GM23338 (cell line): ENCODE measurements around the gene TMEM117. TPM values are rescaled to one million over a fixed set of nuclear protein-coding genes. Genes with fewer than 3 reads are reported as not detected.

Experiments used
- ATAC-seq: fragments of 200-7000 bp; cut with Tn5 transposase; 3 replicates; pipeline ENCODE4 v1.9.1; 2020
- DNase-seq: peaks from one replicate; pipeline ENCODE4 v3.0.0-alpha.2; 2015; ENCODE audit warnings: low spot score
- H2AFZ ChIP-seq: fragments of 200-600 bp; sonication (generic); 2 replicates; pipeline ENCODE4 v1.8.0; 2016; ENCODE audit warnings: antibody characterized with exemption, mild to moderate bottlenecking, moderate library complexity
- H3F3A ChIP-seq: fragments of 200-600 bp; sonication (generic); replicated peaks from 2 replicates; pipeline ENCODE4 v1.8.0; 2017; ENCODE audit warnings: antibody characterized with exemption, mixed run types, low read depth
- H3K27ac ChIP-seq: fragments of 200-600 bp; sonication (generic); 2 replicates; pipeline ENCODE4 v1.6.1; 2016; ENCODE audit warnings: low read depth
- H3K27me3 ChIP-seq: fragments of 200-600 bp; sonication (generic); 2 replicates; pipeline ENCODE4 v1.8.0; 2016; ENCODE audit warnings: mild to moderate bottlenecking, mixed run types, moderate library complexity; ENCODE audit not compliant: insufficient read depth
- H3K36me3 ChIP-seq: fragments of 200-600 bp; sonication (generic); 2 replicates; pipeline ENCODE4 v1.8.0; 2016; ENCODE audit warnings: mild to moderate bottlenecking; ENCODE audit not compliant: insufficient read depth
- H3K4me1 ChIP-seq: fragments of 200-600 bp; sonication (generic); 2 replicates; pipeline ENCODE4 v1.8.0; 2016; ENCODE audit warnings: mild to moderate bottlenecking, moderate library complexity; ENCODE audit not compliant: insufficient read depth
- H3K4me2 ChIP-seq: fragments of 200-600 bp; sonication (generic); 2 replicates; pipeline ENCODE4 v1.7.1; 2017; ENCODE audit warnings: mixed run types
- H3K4me3 ChIP-seq: fragments of 200-600 bp; sonication (generic); 2 replicates; pipeline ENCODE4 v1.6.1; 2016; ENCODE audit warnings: mixed run types
- H3K79me2 ChIP-seq: fragments of 200-600 bp; sonication (generic); replicated peaks from 2 replicates; pipeline ENCODE4 v1.8.0; 2017; ENCODE audit warnings: mild to moderate bottlenecking; ENCODE audit not compliant: insufficient read depth
- H3K9me2 ChIP-seq: fragments of 200-600 bp; sonication (generic); 2 replicates; pipeline ENCODE4 v1.8.0; 2017; ENCODE audit not compliant: insufficient read depth
- H4K20me1 ChIP-seq: fragments of 200-600 bp; sonication (generic); replicated peaks from 2 replicates; pipeline ENCODE4 v1.8.0; 2017; ENCODE audit warnings: mild to moderate bottlenecking; ENCODE audit not compliant: insufficient read depth
- H3K27ac Mint-ChIP-seq: 2 replicates; pipeline ENCODE4 v1.8.0; 2020; ENCODE audit warnings: inconsistent platforms, mild to moderate bottlenecking, moderate library complexity, mixed read lengths
- H3K27me3 Mint-ChIP-seq: 3 replicates; pipeline ENCODE4 v1.8.0; 2022; ENCODE audit warnings: low read depth, mild to moderate bottlenecking, moderate library complexity, mixed read lengths, inconsistent platforms; ENCODE audit not compliant: insufficient read depth, poor library complexity
- H3K36me3 Mint-ChIP-seq: 3 replicates; pipeline ENCODE4 v1.8.0; 2021; ENCODE audit warnings: low read depth, mild to moderate bottlenecking, inconsistent platforms, moderate library complexity, mixed read lengths
- H3K4me1 Mint-ChIP-seq: 3 replicates; pipeline ENCODE4 v1.8.0; 2020; ENCODE audit warnings: mild to moderate bottlenecking, inconsistent platforms, mixed read lengths
- H3K4me3 Mint-ChIP-seq: 3 replicates; pipeline ENCODE4 v1.8.0; 2021; ENCODE audit warnings: moderate library complexity, mild to moderate bottlenecking, inconsistent platforms, mixed read lengths
- H3K9me3 Mint-ChIP-seq: 3 replicates; pipeline ENCODE4 v1.8.0; 2020; ENCODE audit warnings: moderate library complexity, mild to moderate bottlenecking, inconsistent platforms, mixed read lengths
- CREB1 ChIP-seq: fragments of 250-450 bp; sonication (Bioruptor Pico); IDR thresholded peaks from 2 replicates; pipeline ENCODE4 v1.5.0; 2020; ENCODE audit warnings: low read depth, mild to moderate bottlenecking, moderate library complexity
- CTCF ChIP-seq, 2 experiments: fragments of 200-600 bp in 1 of 2; sonication (generic) in 1 of 2; conservative IDR thresholded peaks; 2 replicates each; pipeline versions ENCODE4 v1.5.1 to v1.6.1; 2016 to 2017; ENCODE audit warnings: antibody characterized with exemption in 2 of 2, low read depth in 2 of 2, mild to moderate bottlenecking in 2 of 2, moderate library complexity in 1 of 2
- ETS1 ChIP-seq: IDR thresholded peaks from 2 replicates; pipeline ENCODE4 v1.6.1; 2016; ENCODE audit warnings: antibody characterized with exemption
- EZH2 ChIP-seq: fragments of 200-600 bp; sonication (generic); IDR thresholded peaks from one replicate; pipeline ENCODE4 v1.8.0; 2017; ENCODE audit warnings: antibody characterized with exemption, mild to moderate bottlenecking, low read depth; ENCODE audit not compliant: unreplicated experiment
- EZH2phosphoT487 ChIP-seq: fragments of 200-600 bp; sonication (generic); IDR thresholded peaks from one replicate; pipeline ENCODE4 v1.8.1; 2018; ENCODE audit warnings: antibody characterized with exemption; ENCODE audit not compliant: unreplicated experiment
- JUNB ChIP-seq: IDR thresholded peaks from one replicate; pipeline ENCODE4 v1.6.1; 2016; ENCODE audit warnings: antibody characterized with exemption; ENCODE audit not compliant: unreplicated experiment
- NANOG ChIP-seq: IDR thresholded peaks from 2 replicates; pipeline ENCODE4 v1.6.1; 2016; ENCODE audit warnings: antibody characterized with exemption, borderline replicate concordance
- POLR2AphosphoS5 ChIP-seq: IDR thresholded peaks from 2 replicates; pipeline ENCODE4 v1.6.1; 2016; ENCODE audit warnings: antibody characterized with exemption, low read depth
- STAT1 ChIP-seq: IDR thresholded peaks from one replicate; pipeline ENCODE4 v1.6.1; 2016; ENCODE audit warnings: antibody characterized with exemption; ENCODE audit not compliant: unreplicated experiment
- ZNF114 ChIP-seq: fragments of 250-450 bp; sonication (Bioruptor Pico); IDR thresholded peaks from 2 replicates; pipeline ENCODE4 v1.5.0; 2020; ENCODE audit warnings: mild to moderate bottlenecking, moderate library complexity
- ZNF331 ChIP-seq: fragments of 250-450 bp; sonication (Bioruptor Pico); IDR thresholded peaks from 2 replicates; pipeline ENCODE4 v1.5.0; 2020; ENCODE audit warnings: low read depth, mild to moderate bottlenecking, moderate library complexity
- ZNF462 ChIP-seq: fragments of 250-450 bp; sonication (Bioruptor Pico); IDR thresholded peaks from 2 replicates; pipeline ENCODE4 v1.5.0; 2020; ENCODE audit warnings: mild to moderate bottlenecking, moderate library complexity
- polyA plus RNA-seq: library from polyadenylated mRNA; unstranded; fragments of >200 nt; fragmentation: Nextera tagmentation; extraction: Ambion mirVana; gene quantifications from 2 replicates; pipeline ENCODE4 v1.2.1, GENCODE V29; 2016
- total RNA-seq: library from RNA; depleted of rRNA; stranded (reverse); fragments of >200 nt; shearing (Covaris generic); gene quantifications from 2 replicates; pipeline ENCODE4 v1.2.3, GENCODE V29; 2014

Gene TMEM117
- total and polyA plus RNA-seq, 2 experiments from 2014 or later: 0.94 to 1.6 TPM

GRCh38 chr12:43893670-43894069 is 57.8 kb downstream of the TMEM117 start (continued):
- no peak for TF ChIP-seq ZNF462 (CRISPR knock-in tag)
- no peak for TF ChIP-seq EZH2
- TF ChIP-seq NANOG: no peak
- no peak for TF ChIP-seq JUNB
- no peak for TF ChIP-seq CTCF (conservative IDR thresholded peaks at IDR 0.05; ENCODE audit: low read depth in 2 of 2)

GRCh38 chr12:43895580-43896206 is 59.8 kb downstream of the TMEM117 start:
- H4K20me1 ChIP-seq: no peaks in the 10 kb centered on the region
- Mint-ChIP-seq H3K27ac (no peak overlapping the region), H3K9me3 (peaks cover 19% of the 10 kb centered on the region), H3K4me3 (no peak overlapping the region), H3K27me3 (peaks cover 2% of the 10 kb centered on the region), H3K36me3 (peaks cover 14% of the 10 kb centered on the region; the same call in 2 of the 3 replicates), H3K4me1 (peaks cover 18% of the 10 kb centered on the region; the same call in 2 of the 3 replicates)
- H3K36me3 ChIP-seq: peaks cover 6% of the 10 kb centered on the region; the same call in 1 of the 2 replicates
- H3F3A ChIP-seq: no peaks in the 10 kb centered on the region
- DNase-seq (no peak), ATAC-seq (no peak)
- H2AFZ ChIP-seq: no peak overlapping the region
- H3K9me2 ChIP-seq: no peaks in the 10 kb centered on the region
- H3K4me3 ChIP-seq: no peak overlapping the region
- H3K4me1 ChIP-seq: peaks cover 24% of the 10 kb centered on the region
- H3K79me2 ChIP-seq: no peaks in the 10 kb centered on the region
- H3K27me3 ChIP-seq: no peaks in the 10 kb centered on the region
- no peak overlapping the region for H3K4me2 ChIP-seq
- no peak overlapping the region for H3K27ac ChIP-seq
- TF ChIP-seq POLR2AphosphoS5 (no peak), ZNF114 (CRISPR knock-in tag) (no peak), ZNF331 (CRISPR knock-in tag) (no peak), CREB1 (CRISPR knock-in tag) (no peak), EZH2phosphoT487 (no peak), ETS1 (no peak), CTCF (conservative IDR thresholded peaks at IDR 0.05; ENCODE audit: low read depth in 2 of 2) (no peak), EZH2 (no peak), STAT1 (no peak), NANOG (no peak), JUNB (no peak)
